Suprapubic skin (tissue), 3 donors: ENCODE data around the gene LRIT3.

Source experiments
- CTCF ChIP-seq, 2 donors: fragments of 200-600 bp in 1 of 2; fragments of 450-650 bp in 1 of 2; sonication (generic) in 1 of 2; IDR thresholded peaks; one replicate each; pipeline ENCODE4 v1.5.1; 2016 to 2019; ENCODE audit warnings: antibody characterized with exemption in 2 of 2, mild to moderate bottlenecking in 1 of 2, moderate library complexity in 1 of 2
- POLR2A ChIP-seq, 2 donors: fragments of 450-650 bp; IDR thresholded peaks; one replicate each; pipeline ENCODE4 v1.6.1; 2017; ENCODE audit warnings: antibody characterized with exemption in 2 of 2, mild to moderate bottlenecking in 2 of 2, moderate library complexity in 2 of 2

DNA sequence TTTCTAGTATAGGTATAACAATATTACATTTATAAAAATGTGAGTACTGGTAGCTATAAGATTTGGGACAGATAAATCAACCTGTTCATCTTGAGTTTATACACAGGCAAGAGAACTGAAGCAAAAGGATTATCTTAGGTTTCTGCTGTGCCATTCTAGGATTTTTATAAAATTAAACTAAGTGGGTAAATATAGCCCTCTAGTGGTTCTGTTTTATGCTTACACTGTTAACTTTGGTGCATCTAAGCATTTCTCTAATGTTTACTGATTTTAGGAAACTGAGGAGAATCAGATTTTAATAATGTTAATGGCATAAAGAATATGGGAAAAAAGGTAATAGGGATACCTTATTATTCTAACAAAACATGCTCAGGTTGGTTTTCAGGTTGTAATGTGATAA is 21.2 kb upstream of the LRIT3 start:
- TF ChIP-seq CTCF (IDR thresholded peaks at IDR 0.05) (peak; percentile 21 to 38), POLR2A (IDR thresholded peaks at IDR 0.05) (no peak)
